CD14-positive monocyte (primary cell): ENCODE results near the gene RIPOR3. TPM values are rescaled to one million over a fixed set of nuclear protein-coding genes. Genes with fewer than 3 reads are reported as not detected.

Experiments used
- DNase-seq, 3 donors: peaks; one replicate each; pipeline ENCODE4 v3.0.0-alpha.2; 2011 to 2022
- H2AFZ ChIP-seq: 2 replicates; pipeline ENCODE4 v1.6.0; 2012; ENCODE audit warnings: mild to moderate bottlenecking, low read depth, low read length, inconsistent platforms; ENCODE audit not compliant: insufficient read depth, poor library complexity, severe bottlenecking
- H3K27ac ChIP-seq, 2 donors: 1 replicate in 1 of 2; 2 replicates in 1 of 2; pipeline ENCODE4 v1.5.1; 2012 to 2013; ENCODE audit warnings: low read length in 2 of 2, control low read depth in 1 of 2, inconsistent platforms in 1 of 2, low read depth in 1 of 2, mild to moderate bottlenecking in 1 of 2
- H3K27me3 ChIP-seq, 2 donors: one replicate each; pipeline versions ENCODE4 v1.6.0 to v1.6.1; 2011 to 2013; ENCODE audit warnings: low read length in 2 of 2; ENCODE audit not compliant: control insufficient read depth in 2 of 2, insufficient read depth in 2 of 2
- H3K36me3 ChIP-seq, 2 donors: replicated peaks in 1 of 2; 1 replicate in 1 of 2; 2 replicates in 1 of 2; pipeline versions ENCODE4 v1.5.1 to v1.6.1; 2012 to 2013; ENCODE audit warnings: low read length in 2 of 2, control low read depth in 1 of 2, inconsistent platforms in 1 of 2, mild to moderate bottlenecking in 1 of 2; ENCODE audit not compliant: insufficient read depth in 2 of 2, control insufficient read depth in 1 of 2
- H3K4me1 ChIP-seq, 2 donors: 1 replicate in 1 of 2; 2 replicates in 1 of 2; pipeline versions ENCODE4 v1.5.1 to v1.6.1; 2012 to 2013; ENCODE audit warnings: low read length in 2 of 2, control low read depth in 1 of 2, inconsistent platforms in 1 of 2, mild to moderate bottlenecking in 1 of 2, moderate library complexity in 1 of 2; ENCODE audit not compliant: insufficient read depth in 2 of 2, control insufficient read depth in 1 of 2
- H3K4me2 ChIP-seq: replicated peaks from 2 replicates; pipeline ENCODE3; 2012; ENCODE audit warnings: low read length, moderate library complexity, mild to moderate bottlenecking; ENCODE audit not compliant: poor library complexity, severe bottlenecking; ENCODE audit errors: extremely low read depth
- H3K4me3 ChIP-seq, 3 experiments: fragments of 200-600 bp in 1 of 3; sonication (generic) in 1 of 3; replicated peaks in 1 of 3; 1 replicate in 2 of 3; 2 replicates in 1 of 3; pipeline ENCODE4 v1.5.1; 2011 to 2013; ENCODE audit warnings: low read length in 3 of 3, mild to moderate bottlenecking in 3 of 3, control low read depth in 2 of 3, low read depth in 2 of 3, inconsistent platforms in 1 of 3, moderate library complexity in 1 of 3
- H3K79me2 ChIP-seq: 2 replicates; pipeline ENCODE4 v1.6.0; 2012; ENCODE audit warnings: mild to moderate bottlenecking, control low read depth, inconsistent platforms, low read length, moderate library complexity; ENCODE audit not compliant: insufficient read depth
- H3K9ac ChIP-seq: 2 replicates; pipeline ENCODE4 v1.6.0; 2017; ENCODE audit warnings: low read length, mild to moderate bottlenecking; ENCODE audit not compliant: insufficient read depth, poor library complexity, severe bottlenecking
- H3K9me3 ChIP-seq, 2 donors: replicated peaks in 1 of 2; 1 replicate in 1 of 2; 2 replicates in 1 of 2; pipeline versions ENCODE4 v1.5.1 to v1.6.1; 2012 to 2013; ENCODE audit warnings: low read length in 2 of 2, control low read depth in 1 of 2; ENCODE audit not compliant: control insufficient read depth in 1 of 2, insufficient read depth in 1 of 2
- H4K20me1 ChIP-seq: 2 replicates; pipeline ENCODE4 v1.6.0; 2012; ENCODE audit warnings: mild to moderate bottlenecking, low read length, control low read depth, moderate library complexity; ENCODE audit not compliant: insufficient read depth
- H3K27ac Mint-ChIP-seq, 7 donors: one replicate each; pipeline ENCODE4 v1.8.0; 2020; ENCODE audit warnings: mild to moderate bottlenecking in 7 of 7, mixed read lengths in 7 of 7, moderate library complexity in 6 of 7, inconsistent platforms in 2 of 7
- H3K27me3 Mint-ChIP-seq, 3 donors: one replicate each; pipeline ENCODE4 v1.8.0; 2021 to 2022; ENCODE audit warnings: low read depth in 3 of 3, mild to moderate bottlenecking in 3 of 3, mixed read lengths in 3 of 3, moderate library complexity in 3 of 3, inconsistent platforms in 1 of 3
- H3K36me3 Mint-ChIP-seq, 2 donors: one replicate each; pipeline ENCODE4 v1.8.0; 2020; ENCODE audit warnings: mixed read lengths in 2 of 2, inconsistent platforms in 1 of 2, mild to moderate bottlenecking in 1 of 2
- H3K4me1 Mint-ChIP-seq: one replicate; pipeline ENCODE4 v1.8.0; 2020; ENCODE audit warnings: mild to moderate bottlenecking, mixed read lengths
- H3K4me3 Mint-ChIP-seq, 2 donors: one replicate each; pipeline ENCODE4 v1.8.0; 2020; ENCODE audit warnings: mild to moderate bottlenecking in 2 of 2, mixed read lengths in 2 of 2, moderate library complexity in 1 of 2
- H3K9me3 Mint-ChIP-seq, 7 donors: one replicate each; pipeline ENCODE4 v1.8.0; 2020 to 2022; ENCODE audit warnings: mixed read lengths in 7 of 7, mild to moderate bottlenecking in 6 of 7, moderate library complexity in 6 of 7, inconsistent platforms in 2 of 7
- WGBS: methylation state at CpG from one replicate; pipeline ENCODE4 v1.1.5; 2013; ENCODE audit warnings: missing lambda C conversion rate; ENCODE audit not compliant: insufficient coverage; 5-methylcytosine and 5-hydroxymethylcytosine counted together
- intact Hi-C, 2 donors: fragments of 100-400 bp; cut with micrococcal nuclease; formaldehyde crosslinking; loops; one replicate each; pipeline versions ENCODE4 v1.15.0 to v1.15.1; 2023
- polyA plus RNA-seq, 3 donors: library from polyadenylated mRNA; depleted of rRNA in 1 of 3; unstranded in 2 of 3; stranded (reverse) in 1 of 3; fragments of 300-500 nt in 2 of 3; fragments of >200 nt in 1 of 3; fragmentation: Illumina TruSeq in 2 of 3; gene quantifications; 1 replicate in 2 of 3; 2 replicates in 1 of 3; pipeline ENCODE4 v1.2.3, GENCODE V29; 2012 to 2021
- TF ChIP-seq, protein P1 (sequence below): fragments of 200-600 bp; IDR thresholded peaks from one replicate; pipeline ENCODE4 v1.8.0; 2022; ENCODE audit warnings: antibody characterized with exemption, mild to moderate bottlenecking

RIPOR3 gene
- polyA plus RNA-seq, 3 donors = not detected

DNA sequence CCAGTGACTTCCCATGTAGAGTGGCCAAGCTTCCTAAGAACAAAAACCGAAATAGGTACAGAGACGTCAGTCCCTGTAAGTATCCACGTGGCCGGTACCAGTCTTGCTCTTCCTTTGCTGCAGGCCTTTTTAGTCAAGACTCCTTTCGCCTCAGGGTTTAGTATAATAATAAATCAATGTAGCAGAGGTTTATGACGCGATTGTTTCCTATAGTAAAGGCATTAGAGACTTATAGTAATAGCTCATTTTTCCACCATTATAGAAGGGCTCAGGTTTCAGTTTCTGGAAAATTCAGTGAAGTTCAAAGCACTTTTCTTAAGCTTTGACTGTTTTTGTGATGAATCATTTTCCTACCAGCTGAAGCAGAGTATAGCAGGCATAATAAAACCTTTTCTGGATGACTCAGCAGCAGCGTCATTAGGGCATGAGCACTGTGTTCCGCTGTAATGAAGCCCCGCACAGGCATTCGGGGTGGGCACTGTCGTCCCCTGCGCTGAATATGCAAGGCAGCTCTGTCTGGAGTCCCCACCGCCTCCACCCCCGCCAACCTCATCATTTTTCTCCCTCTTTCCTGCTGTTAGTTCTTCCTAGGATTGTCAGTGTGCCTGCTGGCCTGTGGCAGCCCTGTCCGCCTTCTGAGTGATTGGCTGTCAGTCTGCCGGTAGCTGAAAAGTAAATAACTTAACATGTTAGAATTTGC lies 129.8 kb downstream of the RIPOR3 start:
- Histone ChIP-seq H2AFZ (no peak overlapping the region), H3K27ac (no peak overlapping the region), H4K20me1 (peaks cover 81% of the 10 kb centered on the region), H3K9me3 (no peaks in the 10 kb centered on the region), H3K36me3 (peaks cover 40 to 79% of the 10 kb centered on the region in 2 donors), H3K4me3 (no peak overlapping the region), H3K4me1 (peaks cover 8% of the 10 kb centered on the region in 2 donors), H3K9ac (no peak overlapping the region), H3K4me2 (no peak overlapping the region), H3K79me2 (peaks cover 61% of the 10 kb centered on the region), H3K27me3 (no peaks in the 10 kb centered on the region)
- Mint-ChIP-seq H3K4me3 (no peak overlapping the region), H3K27me3 (no peaks in the 10 kb centered on the region), H3K9me3 (no peaks in the 10 kb centered on the region), H3K4me1 (peaks cover 11% of the 10 kb centered on the region), H3K36me3 (peaks cover 65 to 74% of the 10 kb centered on the region in 2 donors), H3K27ac (peak overlapping the region in 1 of 7 donors; percentile 31)
- TF ChIP-seq, protein P1, sequence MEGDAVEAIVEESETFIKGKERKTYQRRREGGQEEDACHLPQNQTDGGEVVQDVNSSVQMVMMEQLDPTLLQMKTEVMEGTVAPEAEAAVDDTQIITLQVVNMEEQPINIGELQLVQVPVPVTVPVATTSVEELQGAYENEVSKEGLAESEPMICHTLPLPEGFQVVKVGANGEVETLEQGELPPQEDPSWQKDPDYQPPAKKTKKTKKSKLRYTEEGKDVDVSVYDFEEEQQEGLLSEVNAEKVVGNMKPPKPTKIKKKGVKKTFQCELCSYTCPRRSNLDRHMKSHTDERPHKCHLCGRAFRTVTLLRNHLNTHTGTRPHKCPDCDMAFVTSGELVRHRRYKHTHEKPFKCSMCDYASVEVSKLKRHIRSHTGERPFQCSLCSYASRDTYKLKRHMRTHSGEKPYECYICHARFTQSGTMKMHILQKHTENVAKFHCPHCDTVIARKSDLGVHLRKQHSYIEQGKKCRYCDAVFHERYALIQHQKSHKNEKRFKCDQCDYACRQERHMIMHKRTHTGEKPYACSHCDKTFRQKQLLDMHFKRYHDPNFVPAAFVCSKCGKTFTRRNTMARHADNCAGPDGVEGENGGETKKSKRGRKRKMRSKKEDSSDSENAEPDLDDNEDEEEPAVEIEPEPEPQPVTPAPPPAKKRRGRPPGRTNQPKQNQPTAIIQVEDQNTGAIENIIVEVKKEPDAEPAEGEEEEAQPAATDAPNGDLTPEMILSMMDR = no peak
- 98% methylated on average over 7 of the region's 17 CpGs for WGBS
- intact Hi-C loops = no loop called here
- no peak for DNase-seq

DNA sequence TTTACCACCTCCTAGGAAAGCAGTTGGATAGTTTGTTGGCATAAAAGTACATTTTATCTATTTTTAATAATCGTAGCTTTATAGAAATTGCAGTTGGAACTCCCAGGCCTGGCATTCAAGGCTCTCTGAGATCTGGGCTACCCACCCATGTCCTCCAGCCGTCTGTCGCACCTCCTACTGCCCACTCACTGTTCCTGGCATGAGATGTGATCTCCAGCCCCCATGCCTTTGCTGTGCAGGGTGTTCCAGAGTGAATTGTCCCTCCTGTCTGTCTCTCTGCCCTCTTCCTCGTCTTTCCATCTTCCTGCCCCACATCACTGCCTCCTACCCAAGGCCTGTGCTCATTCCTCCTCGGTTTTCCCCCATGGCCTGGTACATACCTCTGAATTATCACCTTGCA lies 130.5 kb downstream of the RIPOR3 start:
- no peaks in the 10 kb centered on the region for H3K27me3 ChIP-seq
- TF ChIP-seq, protein P1 = no peak
- no peak overlapping the region for H3K9ac ChIP-seq
- no peak overlapping the region for H3K4me3 ChIP-seq
- no peak overlapping the region for H3K4me2 ChIP-seq
- peaks cover 40 to 74% of the 10 kb centered on the region in 2 donors for H3K36me3 ChIP-seq
- Mint-ChIP-seq H3K9me3 (no peaks in the 10 kb centered on the region), H3K4me1 (peaks cover 5% of the 10 kb centered on the region), H3K27ac (peak overlapping the region in 2 of 7 donors; percentile 39 to 40), H3K27me3 (no peaks in the 10 kb centered on the region), H3K4me3 (no peak overlapping the region), H3K36me3 (peaks cover 61 to 67% of the 10 kb centered on the region in 2 donors)
- no peaks in the 10 kb centered on the region for H3K9me3 ChIP-seq
- no peak for DNase-seq
- intact Hi-C loops = no loop called here
- H3K79me2 ChIP-seq = peaks cover 64% of the 10 kb centered on the region
- H4K20me1 ChIP-seq = peaks cover 81% of the 10 kb centered on the region
- WGBS = 100% methylated on average over 3 of the region's 5 CpGs
- no peak overlapping the region for H3K27ac ChIP-seq
- peaks cover 2 to 3% of the 10 kb centered on the region in 2 donors for H3K4me1 ChIP-seq
- no peak overlapping the region for H2AFZ ChIP-seq
